KG1 (cell line): ENCODE measurements around the gene STK40.

ENCODE experiments used
- DNase-seq: peaks from one replicate; lab custom pipeline; 2025; lab: John Stamatoyannopoulos, UW

Gene STK40

GRCh38 chr1:36385410-36386264, at the start of gene STK40:
Gene STK40 (minus strand): TSS chr1:36385924. CDS start chr1:36361332, 24,592 bp downstream.
- DNase-seq, result peak; percentile 92

GRCh38 chr1:36433102-36433501, 47.4 kb upstream of the STK40 start:
- DNase-seq, result no peak

GRCh38 chr1:36432616-36433015, 46.9 kb upstream of the STK40 start:
- no peak for DNase-seq

- DNase-seq, result no peak
Measured at GRCh38 chr1:36425791-36426190, 40.1 kb upstream of the STK40 start.

- no peak for DNase-seq
Measured at GRCh38 chr1:36421649-36422048, 35.9 kb upstream of the STK40 start.

GRCh38 chr1:36420836-36421317, 35.2 kb upstream of the STK40 start:
- DNase-seq, result peak; percentile 84

GRCh38 chr1:36420409-36420808, 34.7 kb upstream of the STK40 start:
- DNase-seq, result no peak

- no peak for DNase-seq
Measured at GRCh38 chr1:36419569-36419968, 33.8 kb upstream of the STK40 start.

GRCh38 chr1:36419140-36419539, 33.4 kb upstream of the STK40 start:
- DNase-seq, result no peak

GRCh38 chr1:36417931-36418330, 32.2 kb upstream of the STK40 start:
- DNase-seq, result no peak

GRCh38 chr1:36415661-36416326, 30.1 kb upstream of the STK40 start:
- no peak for DNase-seq

- DNase-seq, result no peak
Measured at GRCh38 chr1:36414384-36414783, 28.7 kb upstream of the STK40 start.

- no peak for DNase-seq
Measured at GRCh38 chr1:36411674-36412648, 26.2 kb upstream of the STK40 start.

GRCh38 chr1:36408479-36408878, 22.8 kb upstream of the STK40 start:
- no peak for DNase-seq

- DNase-seq, result no peak
Measured at GRCh38 chr1:36406440-36406839, 20.7 kb upstream of the STK40 start.

GRCh38 chr1:36402504-36402890, 16.8 kb upstream of the STK40 start:
- no peak for DNase-seq

- DNase-seq, result no peak
Measured at GRCh38 chr1:36401602-36402503, 16.1 kb upstream of the STK40 start.

- peak; percentile 40 for DNase-seq
Measured at GRCh38 chr1:36400825-36401601, 15.3 kb upstream of the STK40 start.

- no peak for DNase-seq
Measured at GRCh38 chr1:36400514-36400824, 14.7 kb upstream of the STK40 start.

- DNase-seq, result no peak
Measured at GRCh38 chr1:36398370-36398977, 12.8 kb upstream of the STK40 start.
